MM.1S (cell line): ENCODE results near the gene ATP10B.

Experiments used
- DNase-seq: peaks from one replicate; pipeline ENCODE4 v3.0.0-alpha.2; 2015
- H2AFZ ChIP-seq: fragments of 300-600 bp; sonication (generic); 2 replicates; pipeline ENCODE4 v1.6.0; 2016; ENCODE audit warnings: antibody characterized with exemption, low read length
- H3F3A ChIP-seq: fragments of 300-600 bp; sonication (generic); 2 replicates; pipeline ENCODE4 v1.6.1; 2016; ENCODE audit warnings: mild to moderate bottlenecking, antibody characterized with exemption, low read length, moderate library complexity, mixed read lengths; ENCODE audit not compliant: insufficient read depth
- H3K27ac ChIP-seq: fragments of 300-600 bp; sonication (generic); 2 replicates; pipeline ENCODE4 v1.5.1; 2016; ENCODE audit warnings: mild to moderate bottlenecking, low read length
- H3K27me3 ChIP-seq: fragments of 300-600 bp; sonication (generic); replicated peaks from 2 replicates; pipeline ENCODE4 v1.6.0; 2016; ENCODE audit warnings: low read length; ENCODE audit not compliant: insufficient read depth
- H3K36me3 ChIP-seq: fragments of 300-600 bp; sonication (generic); replicated peaks from 2 replicates; pipeline ENCODE4 v1.6.1; 2016; ENCODE audit warnings: mild to moderate bottlenecking, low read length, mixed read lengths; ENCODE audit not compliant: insufficient read depth
- H3K4me1 ChIP-seq: fragments of 300-600 bp; sonication (generic); 2 replicates; pipeline ENCODE4 v1.6.1; 2016; ENCODE audit warnings: low read length, mixed read lengths
- H3K4me2 ChIP-seq: fragments of 300-600 bp; sonication (generic); 2 replicates; pipeline ENCODE4 v1.6.0; 2016; ENCODE audit warnings: low read depth, low read length
- H3K4me3 ChIP-seq: fragments of 300-600 bp; sonication (generic); 2 replicates; pipeline ENCODE4 v1.5.1; 2016; ENCODE audit warnings: low read length, mixed read lengths
- H3K79me2 ChIP-seq: fragments of 300-600 bp; sonication (generic); 2 replicates; pipeline ENCODE4 v1.6.1; 2016; ENCODE audit warnings: mixed run types, low read length, mixed read lengths
- H3K9ac ChIP-seq: fragments of 300-600 bp; sonication (generic); 2 replicates; pipeline ENCODE4 v1.6.1; 2016; ENCODE audit warnings: low read length, mixed read lengths
- H3K9me2 ChIP-seq: fragments of 300-600 bp; sonication (generic); replicated peaks from 2 replicates; pipeline ENCODE4 v1.6.1; 2016; ENCODE audit warnings: mild to moderate bottlenecking, low read length, mixed read lengths; ENCODE audit not compliant: insufficient read depth
- H3K9me3 ChIP-seq: fragments of 300-600 bp; sonication (generic); replicated peaks from 2 replicates; pipeline ENCODE4 v1.6.1; 2016; ENCODE audit warnings: mild to moderate bottlenecking, low read length, mixed read lengths; ENCODE audit not compliant: insufficient read depth
- H4K20me1 ChIP-seq: fragments of 300-600 bp; sonication (generic); 2 replicates; pipeline ENCODE4 v1.6.1; 2016; ENCODE audit warnings: mild to moderate bottlenecking, low read length, moderate library complexity, mixed read lengths; ENCODE audit not compliant: insufficient read depth
- EZH2 ChIP-seq: fragments of 300-600 bp; sonication (generic); optimal IDR thresholded peaks from 2 replicates; pipeline ENCODE3; 2017; ENCODE audit warnings: low read depth, mild to moderate bottlenecking, antibody characterized with exemption, low read length, mixed read lengths
- EZH2phosphoT487 ChIP-seq: fragments of 300-600 bp; sonication (generic); IDR thresholded peaks from 2 replicates; pipeline ENCODE4 v1.6.1; 2018; ENCODE audit warnings: antibody characterized with exemption, low read length
- TF ChIP-seq, protein P1 (sequence below): fragments of 300-600 bp; sonication (generic); IDR thresholded peaks from 2 replicates; pipeline ENCODE4 v1.5.1; 2016; ENCODE audit warnings: antibody characterized with exemption, low read length, mixed read lengths

Gene ATP10B

DNA sequence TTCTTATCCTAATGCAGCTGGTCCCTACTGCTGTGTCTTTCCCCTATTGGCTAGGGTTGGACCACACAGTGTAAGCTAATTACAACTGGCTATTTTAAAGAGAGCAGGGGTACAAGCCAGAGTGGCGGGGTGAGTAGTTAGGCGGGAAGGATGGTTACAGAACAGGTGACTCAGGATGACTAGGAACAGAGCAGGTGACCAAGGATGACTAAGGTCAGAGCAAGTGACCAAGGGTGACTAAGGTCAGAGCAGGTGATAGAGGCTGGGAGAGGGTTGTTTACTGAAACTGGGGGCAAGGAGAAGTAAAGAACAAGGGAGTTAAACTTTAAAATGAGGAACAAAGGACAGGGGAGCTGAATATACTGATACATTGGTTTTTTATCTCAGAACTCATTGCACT, 304.9 kb downstream of the ATP10B start:
- Histone ChIP-seq H3K27ac (no peak overlapping the region), H3K9me2 (no peaks in the 10 kb centered on the region), H3K4me2 (no peak overlapping the region), H3K9ac (no peak overlapping the region), H3K79me2 (no peaks in the 10 kb centered on the region), H2AFZ (no peak overlapping the region), H4K20me1 (no peaks in the 10 kb centered on the region), H3K4me1 (peaks cover 4% of the 10 kb centered on the region; the same call in 1 of the 2 replicates), H3K9me3 (no peaks in the 10 kb centered on the region), H3F3A (no peaks in the 10 kb centered on the region), H3K36me3 (no peaks in the 10 kb centered on the region), H3K4me3 (no peak overlapping the region), H3K27me3 (no peaks in the 10 kb centered on the region)
- no peak for TF ChIP-seq EZH2
- no peak for TF ChIP-seq EZH2phosphoT487
- TF ChIP-seq, protein P1, sequence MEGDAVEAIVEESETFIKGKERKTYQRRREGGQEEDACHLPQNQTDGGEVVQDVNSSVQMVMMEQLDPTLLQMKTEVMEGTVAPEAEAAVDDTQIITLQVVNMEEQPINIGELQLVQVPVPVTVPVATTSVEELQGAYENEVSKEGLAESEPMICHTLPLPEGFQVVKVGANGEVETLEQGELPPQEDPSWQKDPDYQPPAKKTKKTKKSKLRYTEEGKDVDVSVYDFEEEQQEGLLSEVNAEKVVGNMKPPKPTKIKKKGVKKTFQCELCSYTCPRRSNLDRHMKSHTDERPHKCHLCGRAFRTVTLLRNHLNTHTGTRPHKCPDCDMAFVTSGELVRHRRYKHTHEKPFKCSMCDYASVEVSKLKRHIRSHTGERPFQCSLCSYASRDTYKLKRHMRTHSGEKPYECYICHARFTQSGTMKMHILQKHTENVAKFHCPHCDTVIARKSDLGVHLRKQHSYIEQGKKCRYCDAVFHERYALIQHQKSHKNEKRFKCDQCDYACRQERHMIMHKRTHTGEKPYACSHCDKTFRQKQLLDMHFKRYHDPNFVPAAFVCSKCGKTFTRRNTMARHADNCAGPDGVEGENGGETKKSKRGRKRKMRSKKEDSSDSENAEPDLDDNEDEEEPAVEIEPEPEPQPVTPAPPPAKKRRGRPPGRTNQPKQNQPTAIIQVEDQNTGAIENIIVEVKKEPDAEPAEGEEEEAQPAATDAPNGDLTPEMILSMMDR = no peak
- DNase-seq = no peak

DNA sequence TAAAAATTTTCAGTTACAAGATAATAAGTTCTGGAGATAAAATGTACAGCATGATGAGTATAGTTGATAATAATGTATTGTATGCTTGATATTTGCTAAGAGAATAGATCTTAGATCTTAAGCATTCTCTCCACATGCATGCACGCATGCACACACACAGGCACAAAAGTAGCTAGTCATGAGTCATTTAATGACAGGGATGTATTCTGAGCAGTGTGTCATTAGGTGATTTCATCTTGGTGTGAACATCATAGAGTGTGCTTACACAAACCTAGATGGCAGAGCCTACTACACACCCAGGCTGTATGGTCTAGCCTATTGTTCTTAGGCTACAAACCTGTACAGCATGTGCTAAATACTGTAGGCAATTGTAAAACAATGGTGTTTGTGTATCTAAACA, 306.2 kb downstream of the ATP10B start:
- H3K9me3 ChIP-seq = no peaks in the 10 kb centered on the region
- TF ChIP-seq EZH2phosphoT487 (no peak), EZH2 (no peak)
- TF ChIP-seq, protein P1 = no peak
- H3K4me1 ChIP-seq = peaks cover 4% of the 10 kb centered on the region; the same call in 1 of the 2 replicates
- no peaks in the 10 kb centered on the region for H3F3A ChIP-seq
- H3K27me3 ChIP-seq = no peaks in the 10 kb centered on the region
- no peak overlapping the region for H3K4me2 ChIP-seq
- H3K36me3 ChIP-seq = no peaks in the 10 kb centered on the region
- H3K27ac ChIP-seq = no peak overlapping the region
- no peaks in the 10 kb centered on the region for H3K9me2 ChIP-seq
- H3K4me3 ChIP-seq = no peak overlapping the region
- H3K9ac ChIP-seq = no peak overlapping the region
- DNase-seq = no peak
- no peaks in the 10 kb centered on the region for H3K79me2 ChIP-seq
- H2AFZ ChIP-seq = no peak overlapping the region
- H4K20me1 ChIP-seq = no peaks in the 10 kb centered on the region

DNA sequence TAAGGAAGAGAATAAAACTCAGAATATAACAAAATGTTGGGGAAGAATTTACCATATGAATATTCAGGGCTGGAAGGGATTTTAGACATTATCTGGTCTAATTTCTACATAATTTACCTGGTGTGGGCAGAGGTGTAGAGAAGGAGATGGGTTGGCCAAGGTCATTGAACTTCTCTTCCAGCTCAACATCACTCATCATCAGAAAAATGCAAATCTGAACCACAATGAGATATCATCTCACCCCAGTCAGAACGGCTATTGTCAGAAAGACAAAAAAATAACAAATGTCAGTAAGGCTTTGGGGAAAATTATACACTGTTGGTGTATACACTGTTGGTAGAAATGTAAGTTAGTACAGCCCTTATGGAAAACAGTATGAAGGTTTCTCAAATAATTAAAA, 308.6 kb downstream of the ATP10B start:
- Histone ChIP-seq H3K9me2 (no peaks in the 10 kb centered on the region), H3K9ac (no peak overlapping the region), H3K27ac (no peak overlapping the region), H3K4me3 (no peak overlapping the region), H3K4me2 (no peak overlapping the region), H3F3A (no peaks in the 10 kb centered on the region), H3K27me3 (no peaks in the 10 kb centered on the region), H3K36me3 (no peaks in the 10 kb centered on the region), H2AFZ (no peak overlapping the region), H3K4me1 (no peaks in the 10 kb centered on the region), H3K9me3 (no peaks in the 10 kb centered on the region), H3K79me2 (no peaks in the 10 kb centered on the region), H4K20me1 (no peaks in the 10 kb centered on the region)
- TF ChIP-seq, protein P1 = no peak
- TF ChIP-seq EZH2phosphoT487 = no peak
- no peak for TF ChIP-seq EZH2
- no peak for DNase-seq
